Activated naive CD8-positive, alpha-beta T cell treated with anti-CD3 and anti-CD28 coated beads, Interleukin-2, amount 50 U/mL, for 16 hours (primary cell): ENCODE measurements around the gene IDI2.
"Not testable (repeated sequence)": the region's sequence is repeated elsewhere in the genome, so short reads cannot be mapped to it uniquely, and the experiment has no call there.

Experiments
- DNase-seq: peaks from one replicate; pipeline ENCODE4 v3.0.0-alpha.2; 2020; ENCODE audit warnings: low read depth, low spot score

The IDI2 gene

DNA sequence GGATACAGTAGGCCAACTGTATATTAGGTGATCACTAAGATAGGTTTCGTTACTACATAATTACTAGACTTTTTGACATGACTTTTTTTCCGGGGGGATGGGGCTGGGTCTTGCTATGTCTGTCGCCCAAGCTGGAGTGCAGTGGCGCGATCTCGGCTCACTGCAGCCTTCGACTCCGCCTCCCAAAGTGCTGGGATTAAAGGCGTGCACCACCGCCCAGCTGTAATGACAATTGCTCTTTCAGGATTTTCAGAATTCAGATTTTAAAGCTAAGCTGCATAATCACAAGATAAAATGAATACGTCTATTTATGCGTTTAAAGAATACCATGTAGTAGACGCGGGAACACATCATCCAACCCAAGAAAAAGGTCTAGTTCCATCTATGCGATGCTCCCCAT lies 22.3 kb upstream of the IDI2 start:
- no peak for DNase-seq

DNA sequence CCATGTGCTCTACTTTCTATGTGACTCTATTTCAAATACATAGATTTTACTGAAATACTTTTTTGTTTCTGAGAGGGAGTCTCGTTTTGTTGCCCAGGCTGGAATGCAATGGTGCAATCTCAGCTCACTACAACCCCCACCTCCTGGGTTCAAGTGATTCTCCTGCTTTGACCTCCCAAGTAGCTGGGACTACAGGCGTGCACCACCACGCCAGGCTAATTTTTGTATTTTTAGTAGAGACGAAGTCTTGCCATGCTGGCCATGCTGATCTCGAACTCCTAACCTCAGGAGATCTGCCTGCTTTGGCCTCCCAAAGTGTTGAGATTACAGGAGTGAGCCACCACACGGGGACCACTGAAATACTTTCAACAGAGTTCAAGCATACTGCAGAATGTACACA lies 19.8 kb upstream of the IDI2 start:
- no peak for DNase-seq

DNA sequence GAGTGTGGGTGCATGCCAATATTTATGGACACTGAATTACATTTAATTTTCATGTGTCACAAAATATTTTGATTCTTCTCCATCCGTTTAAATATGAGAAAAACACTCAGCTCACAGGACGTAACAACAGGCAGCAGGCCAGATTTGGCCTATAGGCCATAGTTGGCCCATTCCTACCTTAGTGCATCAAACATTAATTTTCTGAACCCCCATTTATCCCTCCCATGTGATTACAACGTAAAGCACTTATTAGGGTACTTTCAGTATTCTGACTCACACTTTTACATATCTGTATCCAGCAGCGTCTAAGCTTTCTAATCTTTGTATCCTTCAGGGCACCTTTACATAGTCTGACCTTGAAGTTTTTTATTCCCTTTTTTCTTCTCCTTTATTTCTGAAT lies 19.3 kb upstream of the IDI2 start:
- DNase-seq, result no peak

DNA sequence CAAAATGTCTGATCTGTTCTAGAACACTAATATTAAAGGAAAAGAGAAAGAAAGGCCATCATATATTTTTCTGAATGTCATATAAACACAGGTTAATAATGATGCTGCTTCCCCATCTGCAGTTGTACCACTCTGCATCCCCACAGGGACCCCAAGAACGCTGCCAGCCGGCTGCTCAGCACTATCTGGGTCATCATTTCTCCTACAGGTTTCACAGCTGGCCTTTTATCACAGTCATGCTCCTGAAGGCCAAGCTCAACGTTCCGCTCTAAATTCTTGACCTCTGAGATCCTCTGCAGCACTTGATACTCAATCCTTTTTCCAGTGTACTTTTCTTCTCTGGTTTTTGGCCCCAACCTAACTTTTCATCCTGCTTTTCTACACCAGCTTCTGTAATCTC lies 18.5 kb upstream of the IDI2 start:
- no peak for DNase-seq

DNA sequence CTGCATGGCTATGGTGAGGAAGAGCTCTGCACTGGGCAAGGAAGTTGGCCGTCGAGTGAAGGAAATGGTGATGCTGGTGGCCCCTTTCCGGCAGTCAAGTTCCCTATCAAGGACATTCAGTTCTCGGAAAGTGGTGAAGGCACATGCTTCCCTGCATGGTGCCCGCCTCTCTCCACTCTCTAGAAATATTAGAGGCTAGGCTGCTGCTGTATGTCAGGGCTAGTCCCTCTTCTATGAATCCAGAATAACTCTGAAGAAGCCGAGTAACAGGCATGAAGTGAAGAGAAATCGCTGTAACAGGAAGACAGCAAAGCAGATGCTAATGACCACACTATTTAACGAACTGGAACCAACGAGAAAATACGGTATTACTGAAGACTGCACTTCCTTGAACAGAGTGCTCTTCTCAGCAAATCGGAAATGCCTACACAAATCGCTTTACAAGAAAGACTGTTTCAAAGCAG lies 17.9 kb upstream of the IDI2 start:
- no peak for DNase-seq

DNA sequence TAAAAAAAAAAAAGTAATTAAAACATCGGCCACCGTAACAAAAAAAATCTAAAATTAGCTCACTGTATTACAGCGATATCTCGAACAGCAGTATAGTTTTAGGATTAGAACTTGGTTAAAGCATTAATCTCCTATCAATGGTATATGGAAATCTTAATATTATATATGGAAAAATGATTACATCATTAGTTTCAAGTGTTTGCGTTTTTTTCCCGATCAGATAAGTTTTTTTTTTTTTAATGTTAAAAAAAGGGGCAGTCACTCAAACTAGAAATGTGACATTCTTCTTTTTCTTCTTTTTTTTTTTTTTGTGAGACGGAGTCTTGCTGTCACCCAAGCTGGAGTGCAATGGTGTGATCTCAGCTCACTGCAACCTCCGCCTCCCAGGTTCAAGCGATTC lies 15.9 kb upstream of the IDI2 start:
- no peak for DNase-seq

DNA sequence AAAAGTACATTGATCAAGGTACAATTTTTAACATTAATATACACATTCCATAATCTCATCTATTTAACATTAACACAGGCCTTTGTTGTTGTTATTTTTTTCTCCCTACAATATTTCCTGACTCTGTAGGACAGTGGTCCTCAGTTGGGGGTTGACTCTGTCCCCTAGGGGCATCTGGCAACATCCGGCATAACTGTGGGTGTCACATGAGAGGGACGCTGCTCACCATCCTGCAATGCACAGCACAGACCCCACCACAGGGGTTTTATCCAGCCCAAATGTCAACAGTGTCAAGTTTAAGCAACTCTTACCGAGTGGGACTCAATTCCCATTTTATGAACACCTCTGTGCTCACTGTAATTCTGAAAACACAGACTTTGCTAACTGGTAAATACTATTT lies 14.5 kb upstream of the IDI2 start:
- DNase-seq, result no peak

DNA sequence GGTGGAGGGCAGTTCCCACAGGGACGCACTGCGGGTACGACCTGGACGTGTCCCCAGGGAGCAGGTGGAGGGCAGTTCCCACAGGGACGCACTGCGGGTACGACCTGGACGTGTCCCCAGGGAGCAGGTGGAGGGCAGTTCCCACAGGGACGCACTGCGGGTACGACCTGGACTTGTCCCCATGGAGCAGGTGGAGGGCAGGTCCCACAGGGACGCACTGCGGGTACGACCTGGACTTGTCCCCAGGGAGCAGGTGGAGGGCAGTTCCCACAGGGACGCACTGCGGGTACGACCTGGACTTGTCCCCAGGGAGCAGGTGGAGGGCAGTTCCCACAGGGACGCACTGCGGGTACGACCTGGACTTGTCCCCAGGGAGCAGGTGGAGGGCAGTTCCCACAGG lies 13.1 kb upstream of the IDI2 start:
- not testable (repeated sequence) for DNase-seq

DNA sequence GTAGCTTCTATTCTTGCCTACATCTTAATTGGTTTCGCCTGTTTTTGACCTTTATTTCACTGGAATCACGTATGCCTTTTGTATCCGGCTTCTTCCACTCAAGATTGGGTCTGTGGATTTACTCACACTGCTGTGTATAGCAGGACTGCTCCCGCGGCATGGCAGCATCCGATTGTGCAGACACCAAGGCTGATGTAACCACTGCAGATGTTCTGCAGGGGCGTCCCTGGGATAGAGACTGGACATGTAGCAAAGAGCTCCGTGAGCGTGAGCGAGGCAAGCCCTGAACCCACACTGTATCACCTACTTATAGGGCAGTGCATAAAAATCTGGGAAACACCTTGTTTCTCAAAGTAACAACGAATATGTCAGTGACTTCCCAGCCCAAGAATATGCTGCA lies 11.4 kb upstream of the IDI2 start:
- no peak for DNase-seq

DNA sequence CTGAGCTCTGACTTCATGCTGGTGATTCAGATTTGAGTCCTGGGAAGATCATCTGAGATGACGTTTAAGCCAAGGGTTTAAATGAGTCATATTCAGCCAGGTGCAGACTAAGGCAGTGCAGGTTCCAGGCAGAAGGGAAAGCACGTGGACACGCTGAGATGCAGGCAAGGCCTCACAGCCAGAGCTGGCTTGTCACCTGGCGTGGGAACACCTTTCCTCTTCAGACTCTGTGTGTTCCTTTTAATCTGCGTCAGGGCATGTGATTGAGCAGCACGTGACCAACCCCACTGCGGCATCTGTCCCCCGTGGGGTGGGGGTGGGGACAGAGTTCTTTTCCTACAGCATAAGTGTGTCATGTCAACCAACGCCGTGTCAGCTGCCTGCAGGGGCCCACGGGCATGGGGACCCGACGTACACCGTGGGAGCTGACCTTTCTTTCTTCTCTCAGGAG lies 10.7 kb upstream of the IDI2 start:
- DNase-seq, result no peak

DNA sequence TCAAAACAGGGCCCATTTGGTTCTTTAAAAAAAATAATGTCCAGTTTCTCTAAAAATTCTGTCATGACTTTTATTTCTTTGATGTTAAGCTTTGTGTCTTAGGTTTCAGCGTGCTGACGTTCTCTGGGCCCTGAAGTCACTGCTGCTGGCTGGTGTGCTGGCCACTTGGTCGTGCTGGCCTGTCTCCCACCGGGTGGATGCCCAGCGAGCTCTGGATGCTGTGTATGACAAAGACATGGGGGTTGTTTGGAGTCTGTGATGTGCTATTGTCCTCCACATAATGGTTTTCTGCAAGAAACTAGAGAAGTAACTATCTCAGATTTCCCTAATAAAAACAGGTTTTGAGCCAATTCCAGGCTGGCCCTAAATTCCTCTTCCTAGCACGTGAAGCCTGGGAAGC lies 9.5 kb upstream of the IDI2 start:
- no peak for DNase-seq

DNA sequence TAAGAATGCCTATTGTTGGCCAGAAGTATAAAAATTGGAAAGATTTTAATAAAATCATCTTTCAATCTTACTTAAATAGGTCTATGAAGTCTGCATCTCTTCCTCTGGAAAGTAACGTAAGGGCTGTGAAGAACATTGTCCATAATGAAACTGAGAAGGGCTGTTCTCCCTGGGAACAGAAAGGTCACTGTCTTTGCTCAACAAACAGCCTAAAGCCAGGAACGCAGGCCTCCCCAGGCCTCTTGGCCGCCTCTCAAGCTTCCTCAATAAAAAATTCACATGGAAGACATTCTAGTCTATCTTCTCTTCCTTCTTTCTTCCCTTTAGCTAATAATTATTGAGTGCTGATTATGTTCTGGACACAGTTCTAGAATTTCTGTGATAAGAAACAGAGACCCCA lies 9.1 kb upstream of the IDI2 start:
- DNase-seq, result no peak

DNA sequence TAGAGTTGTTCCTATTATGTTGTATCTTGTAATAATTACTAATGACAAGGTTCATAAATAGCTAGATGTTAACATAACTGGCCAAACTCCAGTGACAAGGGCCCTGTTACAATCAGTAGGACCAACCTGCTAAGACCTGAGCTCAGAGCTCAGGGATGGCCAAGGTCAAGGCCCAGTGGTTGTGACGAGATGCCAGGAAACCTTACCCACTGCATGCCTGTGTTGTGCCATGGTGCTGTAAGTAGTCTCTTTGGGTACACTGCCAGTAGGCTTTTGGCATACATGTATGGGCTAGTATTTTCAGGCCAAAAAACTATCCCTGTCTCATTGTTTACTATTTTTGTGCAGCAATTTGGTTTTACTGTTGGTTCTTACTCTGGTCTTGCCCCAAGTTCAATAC lies 7.9 kb upstream of the IDI2 start:
- no peak for DNase-seq

DNA sequence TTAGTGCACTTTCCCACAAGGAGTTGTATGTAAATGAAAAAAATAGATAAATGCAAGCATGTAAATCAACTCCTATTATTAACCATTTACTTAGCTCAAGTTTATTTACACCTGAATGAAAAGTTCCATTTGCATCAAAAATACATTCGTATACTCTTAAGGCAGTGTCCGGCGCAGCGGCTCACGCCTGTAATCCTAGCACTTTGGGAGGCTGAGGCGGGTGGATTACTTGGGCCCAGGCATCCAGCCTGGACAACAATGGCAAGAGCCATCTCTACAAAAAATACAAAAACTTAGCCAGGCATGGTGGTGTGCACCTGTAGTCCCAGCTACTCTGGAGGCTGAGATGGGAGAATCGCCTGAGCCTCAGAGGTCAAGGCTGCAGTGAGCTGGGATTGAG lies 4.2 kb upstream of the IDI2 start:
- DNase-seq, result no peak

DNA sequence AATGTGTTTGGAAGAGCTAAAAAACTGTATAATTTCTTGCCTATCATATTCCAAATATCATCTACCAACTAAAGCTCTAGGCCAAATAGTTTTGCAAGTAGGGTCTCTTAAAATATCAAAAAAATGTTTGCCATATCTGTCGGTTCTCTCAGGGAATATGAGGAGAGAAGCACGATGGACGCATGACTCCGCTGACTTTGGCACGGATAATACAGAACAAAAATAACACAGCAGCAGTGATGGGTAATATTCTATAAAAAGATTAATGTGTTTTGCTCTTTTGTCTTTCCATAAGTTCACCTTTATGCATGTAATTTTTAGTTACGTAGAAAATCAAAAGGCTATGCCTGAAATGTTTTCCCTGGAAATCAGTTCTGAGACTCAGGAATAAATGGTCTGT lies 919 bp upstream of the IDI2 start:
- no peak for DNase-seq

DNA sequence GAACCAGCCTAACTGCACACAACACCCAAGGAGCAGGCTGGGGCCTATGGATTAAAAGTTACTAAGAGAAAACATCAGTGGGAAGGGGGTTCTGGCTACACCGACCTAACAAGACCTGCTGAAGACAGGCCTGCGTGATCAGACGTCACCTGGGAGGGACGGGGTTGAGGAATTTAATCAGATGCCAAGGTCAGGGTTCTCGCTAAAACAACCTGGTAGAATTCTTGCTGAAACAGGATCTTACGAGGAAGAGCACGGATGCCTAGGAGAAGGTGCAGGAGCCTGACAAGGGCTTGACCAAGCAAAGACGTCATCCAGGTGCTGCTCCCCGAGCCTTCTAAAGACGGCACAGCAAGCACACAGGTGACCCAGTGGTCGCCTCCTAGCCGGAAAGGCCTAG lies 1.6 kb downstream of the IDI2 start:
- DNase-seq, result no peak

DNA sequence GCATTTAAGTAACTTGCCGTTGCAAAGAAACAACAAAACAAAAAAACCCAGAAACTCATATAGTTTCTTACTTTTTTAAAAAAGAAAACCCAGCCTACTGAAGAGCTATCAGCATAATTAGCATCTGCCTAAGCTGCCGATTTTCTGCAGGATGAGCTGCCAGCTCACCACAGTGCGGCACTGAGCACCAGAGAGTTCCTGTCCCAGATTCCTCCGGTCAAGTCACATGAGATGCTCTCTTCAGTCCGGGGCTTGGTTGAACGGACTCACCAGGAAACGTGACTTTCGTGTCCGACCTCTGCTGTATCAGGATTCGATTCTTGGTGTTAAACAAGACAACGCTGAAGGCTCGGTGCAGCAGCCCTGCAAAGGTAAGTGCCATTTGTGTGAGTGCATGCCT lies 3.2 kb downstream of the IDI2 start:
- no peak for DNase-seq

DNA sequence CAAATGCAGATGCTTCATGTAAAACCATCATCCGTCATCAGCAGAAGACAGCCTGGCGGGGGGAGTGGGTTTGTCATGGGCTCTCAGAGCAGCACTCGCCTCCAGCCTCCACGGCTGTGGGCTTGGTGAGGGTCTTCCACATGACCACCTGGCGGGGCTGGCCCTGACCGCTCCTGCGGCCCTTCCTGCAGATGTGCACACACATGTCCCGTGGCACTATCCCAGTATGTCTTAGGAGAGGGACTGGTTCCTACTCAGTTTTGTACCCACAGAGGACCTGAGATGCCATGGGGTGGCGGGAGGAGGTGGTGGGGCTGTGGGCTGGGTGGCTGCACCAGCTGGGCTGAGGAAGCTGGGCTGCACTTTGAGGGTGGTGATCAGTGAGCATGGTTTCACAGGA lies 4.7 kb downstream of the IDI2 start:
- DNase-seq, result no peak

DNA sequence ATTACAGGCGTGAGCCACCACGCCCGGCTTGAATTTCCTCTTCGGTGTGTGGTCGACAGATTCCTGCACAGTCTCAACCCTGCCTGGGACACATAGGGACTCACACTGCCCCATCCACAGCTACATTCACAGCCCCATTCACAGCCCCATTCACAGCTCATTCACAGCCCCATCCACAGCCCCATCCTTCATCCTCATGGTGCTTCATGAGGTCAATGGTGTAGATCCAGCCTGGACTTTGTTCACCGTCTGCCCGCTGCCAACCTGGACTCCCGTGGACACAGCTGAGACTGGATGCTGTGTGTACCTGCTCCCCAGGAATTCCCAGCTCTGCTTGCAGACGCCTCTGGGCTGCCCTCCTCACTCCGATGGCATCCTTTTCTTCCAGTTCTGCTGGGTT lies 5.2 kb downstream of the IDI2 start:
- DNase-seq, result no peak

DNA sequence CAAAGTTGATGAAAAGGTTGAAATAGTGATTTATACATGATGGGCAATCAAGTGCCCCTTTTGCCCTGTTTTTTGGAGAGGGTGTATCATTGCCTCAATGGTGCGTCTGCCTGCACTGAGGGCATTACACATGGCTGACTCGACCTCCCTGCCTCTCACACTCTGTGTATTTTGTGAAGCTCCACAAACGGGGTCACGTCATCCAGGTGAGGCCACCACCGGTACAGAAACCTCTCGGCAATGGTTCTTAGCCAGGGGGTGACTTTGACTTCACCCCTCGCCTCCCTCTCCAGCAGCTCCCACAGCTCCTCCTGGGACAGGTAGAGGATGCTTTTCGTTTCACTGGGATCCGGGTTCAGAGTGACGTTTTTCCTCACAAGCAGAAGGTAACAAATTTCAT lies 6.3 kb downstream of the IDI2 start:
- no peak for DNase-seq

DNA sequence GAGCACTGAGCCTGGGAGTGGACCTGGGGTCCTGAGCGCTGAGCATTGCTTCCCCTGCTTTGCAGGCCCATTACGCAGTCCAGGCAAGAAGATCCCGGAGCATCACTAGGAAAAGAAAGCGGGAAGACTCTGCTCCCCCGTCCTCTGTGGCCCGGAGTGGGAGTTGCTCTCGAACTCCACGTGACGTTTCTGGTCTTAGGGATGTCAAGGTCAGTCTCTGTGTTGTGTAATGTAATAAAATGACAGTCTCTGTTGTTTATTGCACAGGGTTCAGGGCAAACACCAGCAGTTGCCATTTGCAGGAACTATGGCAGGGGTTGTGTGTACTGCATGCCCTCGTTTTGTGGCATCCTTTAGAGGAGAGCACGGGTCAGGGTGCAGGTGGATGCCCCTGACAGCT lies 10.0 kb downstream of the IDI2 start:
- no peak for DNase-seq

DNA sequence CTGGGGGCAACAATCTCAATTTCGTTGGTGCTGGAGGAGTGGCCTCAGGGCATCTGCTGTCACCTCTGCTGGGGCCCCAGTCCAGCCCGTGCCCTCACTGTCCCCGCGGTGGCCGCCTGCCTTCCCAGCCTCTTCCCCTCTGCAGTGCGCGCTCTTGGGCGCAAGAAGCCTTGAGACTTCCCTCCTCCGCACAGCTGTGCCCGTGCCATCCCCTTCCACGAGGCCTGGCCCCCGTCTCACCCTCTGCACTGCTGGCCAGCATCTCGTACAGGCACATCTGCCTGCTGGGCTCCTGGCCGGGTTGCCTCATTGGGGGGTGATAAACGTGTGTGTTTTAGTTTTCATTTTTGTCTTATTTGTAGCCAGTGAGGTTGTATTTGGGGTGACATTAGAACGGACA lies 14.0 kb downstream of the IDI2 start:
- DNase-seq, result no peak

DNA sequence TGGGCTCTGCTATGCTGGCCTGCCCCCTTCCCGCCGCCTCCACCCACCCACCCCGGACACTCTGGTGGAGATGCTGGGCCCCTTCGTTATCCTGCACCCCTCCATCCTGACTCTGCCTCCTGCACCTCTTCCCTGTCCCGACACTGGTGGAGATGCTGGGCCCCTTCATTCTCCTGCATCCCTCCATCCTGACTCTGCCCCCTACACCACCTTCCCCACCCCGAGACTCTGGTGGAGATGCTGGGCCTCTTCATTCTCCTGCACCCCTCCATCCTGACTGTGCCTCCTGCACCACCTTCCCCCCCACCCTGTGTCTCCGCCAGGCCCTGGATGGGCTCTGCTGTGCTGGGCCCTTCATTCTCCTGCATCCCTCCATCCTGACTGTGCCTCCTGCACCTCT lies 15.0 kb downstream of the IDI2 start:
- no peak for DNase-seq

DNA sequence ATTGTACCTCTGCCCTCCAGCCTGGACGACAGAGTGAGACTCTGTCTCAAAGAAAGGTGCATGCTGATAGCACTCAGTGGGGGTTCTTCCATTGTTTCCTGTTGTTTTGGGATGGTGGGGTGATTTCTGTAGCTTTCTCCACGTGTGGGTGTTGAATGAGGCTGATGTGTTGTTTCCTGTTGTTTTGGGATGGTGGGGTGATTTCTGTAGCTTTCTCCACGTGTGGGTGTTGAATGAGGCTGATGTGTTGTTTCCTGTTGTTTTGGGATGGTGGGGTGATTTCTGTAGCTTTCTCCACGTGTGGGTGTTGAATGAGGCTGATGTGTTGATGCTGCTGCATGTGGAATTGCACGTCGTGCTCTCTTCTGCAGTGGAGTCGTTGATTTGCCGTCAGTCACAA lies 15.7 kb downstream of the IDI2 start:
- DNase-seq, result not testable (repeated sequence)

DNA sequence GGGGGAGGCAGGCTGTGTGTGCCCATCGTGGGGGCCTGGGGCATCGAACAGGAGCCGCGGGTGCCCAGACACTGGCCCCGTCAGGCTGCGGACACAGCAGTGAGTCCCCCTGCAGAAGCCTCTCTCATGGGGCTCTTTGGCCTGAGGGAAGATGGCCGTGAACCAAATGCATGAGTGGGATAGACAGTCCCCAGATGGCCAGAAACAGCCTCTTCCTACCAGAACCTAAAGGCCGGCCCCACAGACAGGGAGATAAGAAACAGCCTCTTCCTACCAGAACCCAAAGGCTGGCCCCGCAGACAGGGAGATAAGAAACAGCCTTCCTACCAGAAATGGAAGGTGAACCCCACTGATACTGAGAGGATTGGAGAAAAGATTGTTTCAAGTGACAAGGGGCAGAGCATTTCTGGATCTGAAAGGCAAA lies 16.6 kb downstream of the IDI2 start:
- no peak for DNase-seq
